BLaER1 (cell line): ENCODE data around the gene C2orf81.

Experiments
- H3K27ac ChIP-seq: shearing (Covaris generic); formaldehyde crosslinking; 2 replicates; pipeline ENCODE4 v1.8.1; 2022
- H3K27me3 ChIP-seq: shearing (Covaris generic); formaldehyde crosslinking; 2 replicates; pipeline ENCODE4 v1.8.1; 2022
- H3K36me3 ChIP-seq: shearing (Covaris generic); formaldehyde crosslinking; 2 replicates; pipeline ENCODE4 v1.8.1; 2022
- H3K4me1 ChIP-seq: shearing (Covaris generic); formaldehyde crosslinking; 2 replicates; pipeline ENCODE4 v1.8.1; 2022
- H3K4me2 ChIP-seq: shearing (Covaris generic); formaldehyde crosslinking; 2 replicates; pipeline ENCODE4 v1.8.1; 2022
- H3K4me3 ChIP-seq: shearing (Covaris generic); formaldehyde crosslinking; 2 replicates; pipeline ENCODE4 v1.8.1; 2022
- H3K9ac ChIP-seq: shearing (Covaris generic); formaldehyde crosslinking; 2 replicates; pipeline ENCODE4 v1.8.1; 2022
- H3K9me3 ChIP-seq: shearing (Covaris generic); formaldehyde crosslinking; 2 replicates; pipeline ENCODE4 v1.8.1; 2022
- H4K20me1 ChIP-seq: shearing (Covaris generic); formaldehyde crosslinking; 2 replicates; pipeline ENCODE4 v1.8.1; 2022
- Cebpa-rat ChIP-seq: shearing (Covaris generic); IDR thresholded peaks from 2 replicates; pipeline ENCODE4 v1.8.1; 2022

C2orf81 gene

GRCh38 chr2:74413001-74413698, 8.3 kb downstream of the C2orf81 start:
- Histone ChIP-seq H3K4me2 (peak overlapping the region; percentile 87), H3K4me3 (no peak overlapping the region), H3K27ac (no peak overlapping the region), H3K9me3 (no peaks in the 10 kb centered on the region), H3K27me3 (peaks cover 45% of the 10 kb centered on the region), H4K20me1 (no peaks in the 10 kb centered on the region), H3K36me3 (no peaks in the 10 kb centered on the region), H3K4me1 (peaks cover 40% of the 10 kb centered on the region), H3K9ac (no peak overlapping the region; the same call in 1 of the 2 replicates)
- TF ChIP-seq Cebpa-rat = no peak

- Histone ChIP-seq H3K4me3 (no peak overlapping the region), H4K20me1 (no peaks in the 10 kb centered on the region), H3K4me1 (no peaks in the 10 kb centered on the region), H3K9ac (no peak overlapping the region), H3K27ac (no peak overlapping the region), H3K9me3 (no peaks in the 10 kb centered on the region), H3K4me2 (no peak overlapping the region), H3K27me3 (no peaks in the 10 kb centered on the region), H3K36me3 (no peaks in the 10 kb centered on the region)
- TF ChIP-seq Cebpa-rat = no peak
Observed at GRCh38 chr2:74407682-74408081, 13.7 kb downstream of the C2orf81 start.

- Histone ChIP-seq H3K4me2 (no peak overlapping the region), H3K36me3 (no peaks in the 10 kb centered on the region), H3K9me3 (no peaks in the 10 kb centered on the region), H3K4me3 (no peak overlapping the region), H3K4me1 (no peaks in the 10 kb centered on the region), H3K27me3 (no peaks in the 10 kb centered on the region), H3K9ac (no peak overlapping the region), H3K27ac (no peak overlapping the region), H4K20me1 (no peaks in the 10 kb centered on the region)
- TF ChIP-seq Cebpa-rat = no peak
Observed at GRCh38 chr2:74406035-74406434, 15.4 kb downstream of the C2orf81 start.

GRCh38 chr2:74401891-74402290, 19.5 kb downstream of the C2orf81 start:
- Histone ChIP-seq H4K20me1 (no peaks in the 10 kb centered on the region), H3K4me3 (no peak overlapping the region), H3K4me1 (no peaks in the 10 kb centered on the region), H3K36me3 (no peaks in the 10 kb centered on the region), H3K9ac (no peak overlapping the region), H3K9me3 (no peaks in the 10 kb centered on the region), H3K27ac (no peak overlapping the region), H3K27me3 (no peaks in the 10 kb centered on the region), H3K4me2 (no peak overlapping the region)
- TF ChIP-seq Cebpa-rat = no peak

- TF ChIP-seq Cebpa-rat = no peak
- H3K4me1 ChIP-seq = no peaks in the 10 kb centered on the region
- H3K27me3 ChIP-seq = no peaks in the 10 kb centered on the region
- H3K36me3 ChIP-seq = no peaks in the 10 kb centered on the region
- no peaks in the 10 kb centered on the region for H4K20me1 ChIP-seq
- H3K9me3 ChIP-seq = no peaks in the 10 kb centered on the region
- no peak overlapping the region for H3K9ac ChIP-seq
- no peak overlapping the region for H3K4me3 ChIP-seq
- H3K4me2 ChIP-seq = no peak overlapping the region
- H3K27ac ChIP-seq = no peak overlapping the region
Observed at GRCh38 chr2:74399785-74400184, 21.6 kb downstream of the C2orf81 start.

- no peak for TF ChIP-seq Cebpa-rat
- no peaks in the 10 kb centered on the region for H3K36me3 ChIP-seq
- no peak overlapping the region for H3K27ac ChIP-seq
- no peaks in the 10 kb centered on the region for H3K9me3 ChIP-seq
- H4K20me1 ChIP-seq = no peaks in the 10 kb centered on the region
- peaks cover 4% of the 10 kb centered on the region; the same call in 1 of the 2 replicates for H3K4me1 ChIP-seq
- no peaks in the 10 kb centered on the region for H3K27me3 ChIP-seq
- no peak overlapping the region for H3K4me2 ChIP-seq
- no peak overlapping the region for H3K4me3 ChIP-seq
- H3K9ac ChIP-seq = no peak overlapping the region
Observed at GRCh38 chr2:74396149-74396548, 25.3 kb downstream of the C2orf81 start.

GRCh38 chr2:74393525-74393924, 27.9 kb downstream of the C2orf81 start:
- TF ChIP-seq Cebpa-rat = no peak; the same call in 1 of the 2 replicates
- Histone ChIP-seq H3K4me3 (no peak overlapping the region), H3K4me1 (peaks cover 29% of the 10 kb centered on the region), H3K4me2 (no peak overlapping the region), H3K27me3 (no peaks in the 10 kb centered on the region), H3K9ac (no peak overlapping the region), H3K27ac (no peak overlapping the region), H3K9me3 (no peaks in the 10 kb centered on the region), H3K36me3 (0 out of 2 replicates have a peak, but pooled peaks cover 3% of the 10 kb centered on the region), H4K20me1 (peaks cover 23% of the 10 kb centered on the region)

GRCh38 chr2:74392449-74392743, 29.0 kb downstream of the C2orf81 start:
- peaks cover 40% of the 10 kb centered on the region for H3K4me1 ChIP-seq
- 0 out of 2 replicates have a peak overlapping the region, but pooled peaks have one; percentile 97 for H3K27ac ChIP-seq
- H3K27me3 ChIP-seq = no peaks in the 10 kb centered on the region
- peak overlapping the region; percentile 93; the same call in 1 of the 2 replicates for H3K9ac ChIP-seq
- no peak for TF ChIP-seq Cebpa-rat
- no peaks in the 10 kb centered on the region for H3K9me3 ChIP-seq
- peaks cover 13% of the 10 kb centered on the region; the same call in 1 of the 2 replicates for H3K36me3 ChIP-seq
- peak overlapping the region; percentile 41 for H3K4me2 ChIP-seq
- H4K20me1 ChIP-seq = peaks cover 34% of the 10 kb centered on the region
- H3K4me3 ChIP-seq = no peak overlapping the region

GRCh38 chr2:74391580-74392448, 29.6 kb downstream of the C2orf81 start:
- Histone ChIP-seq H3K27ac (peak overlapping the region; percentile 97), H3K9me3 (no peaks in the 10 kb centered on the region), H4K20me1 (peaks cover 40% of the 10 kb centered on the region), H3K4me2 (peak overlapping the region; percentile 96), H3K36me3 (peaks cover 13% of the 10 kb centered on the region; the same call in 1 of the 2 replicates), H3K4me1 (peaks cover 45% of the 10 kb centered on the region), H3K9ac (peak overlapping the region; percentile 93), H3K27me3 (no peaks in the 10 kb centered on the region), H3K4me3 (peak overlapping the region; percentile 85)
- TF ChIP-seq Cebpa-rat = no peak

- H3K4me1 ChIP-seq = peaks cover 46% of the 10 kb centered on the region
- peaks cover 46% of the 10 kb centered on the region for H4K20me1 ChIP-seq
- H3K4me2 ChIP-seq = peak overlapping the region; percentile 96
- no peaks in the 10 kb centered on the region for H3K9me3 ChIP-seq
- peak overlapping the region; percentile 97 for H3K27ac ChIP-seq
- TF ChIP-seq Cebpa-rat = no peak
- peaks cover 13% of the 10 kb centered on the region; the same call in 1 of the 2 replicates for H3K36me3 ChIP-seq
- peak overlapping the region; percentile 85 for H3K4me3 ChIP-seq
- no peaks in the 10 kb centered on the region for H3K27me3 ChIP-seq
- H3K9ac ChIP-seq = peak overlapping the region; percentile 93
Observed at GRCh38 chr2:74391209-74391579, 30.2 kb downstream of the C2orf81 start.
